GM12801 (cell line): ENCODE data around the gene UBXN11.

ENCODE experiments used
- TF ChIP-seq, protein P1 (sequence below): IDR thresholded peaks from one replicate; pipeline ENCODE4 v1.5.1; 2011; ENCODE audit warnings: control low read depth; ENCODE audit not compliant: insufficient read length; ENCODE audit errors: extremely low read depth

Gene UBXN11

DNA sequence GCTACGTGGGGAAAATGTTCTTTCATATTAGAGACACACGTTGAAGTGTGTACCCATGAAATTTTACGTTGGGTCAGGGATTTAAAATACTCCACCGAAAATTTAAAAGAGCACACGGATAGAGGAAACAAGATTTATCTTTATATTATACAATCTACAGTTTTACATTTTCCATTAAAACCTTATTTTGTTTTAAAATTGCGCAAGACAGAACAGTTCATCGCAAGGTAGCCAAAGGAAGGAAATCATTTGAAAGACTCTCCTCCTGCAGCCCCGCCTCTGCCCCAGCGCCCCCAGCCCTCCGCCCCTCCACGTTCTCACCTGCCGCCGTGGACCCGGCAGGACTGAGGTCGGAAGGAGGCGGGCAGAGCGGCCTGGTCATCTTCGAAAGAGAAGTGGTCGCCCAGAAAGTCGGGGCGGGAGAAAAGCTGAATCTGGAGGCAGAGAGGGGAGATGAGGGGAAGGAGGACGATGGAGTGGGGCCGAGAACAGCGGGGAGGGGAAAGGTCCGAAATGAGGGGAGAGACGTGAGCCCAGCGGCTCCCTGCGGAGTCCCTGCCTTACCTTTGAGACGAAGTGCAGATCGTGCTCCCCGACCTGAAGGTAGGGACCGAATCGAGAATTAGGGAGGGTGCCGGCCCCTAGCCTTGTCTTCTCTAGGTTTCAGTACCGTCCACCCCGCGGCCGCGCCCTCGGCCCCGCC lies 29.5 kb upstream of the UBXN11 start:
- TF ChIP-seq, protein P1, sequence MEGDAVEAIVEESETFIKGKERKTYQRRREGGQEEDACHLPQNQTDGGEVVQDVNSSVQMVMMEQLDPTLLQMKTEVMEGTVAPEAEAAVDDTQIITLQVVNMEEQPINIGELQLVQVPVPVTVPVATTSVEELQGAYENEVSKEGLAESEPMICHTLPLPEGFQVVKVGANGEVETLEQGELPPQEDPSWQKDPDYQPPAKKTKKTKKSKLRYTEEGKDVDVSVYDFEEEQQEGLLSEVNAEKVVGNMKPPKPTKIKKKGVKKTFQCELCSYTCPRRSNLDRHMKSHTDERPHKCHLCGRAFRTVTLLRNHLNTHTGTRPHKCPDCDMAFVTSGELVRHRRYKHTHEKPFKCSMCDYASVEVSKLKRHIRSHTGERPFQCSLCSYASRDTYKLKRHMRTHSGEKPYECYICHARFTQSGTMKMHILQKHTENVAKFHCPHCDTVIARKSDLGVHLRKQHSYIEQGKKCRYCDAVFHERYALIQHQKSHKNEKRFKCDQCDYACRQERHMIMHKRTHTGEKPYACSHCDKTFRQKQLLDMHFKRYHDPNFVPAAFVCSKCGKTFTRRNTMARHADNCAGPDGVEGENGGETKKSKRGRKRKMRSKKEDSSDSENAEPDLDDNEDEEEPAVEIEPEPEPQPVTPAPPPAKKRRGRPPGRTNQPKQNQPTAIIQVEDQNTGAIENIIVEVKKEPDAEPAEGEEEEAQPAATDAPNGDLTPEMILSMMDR: no peak

DNA sequence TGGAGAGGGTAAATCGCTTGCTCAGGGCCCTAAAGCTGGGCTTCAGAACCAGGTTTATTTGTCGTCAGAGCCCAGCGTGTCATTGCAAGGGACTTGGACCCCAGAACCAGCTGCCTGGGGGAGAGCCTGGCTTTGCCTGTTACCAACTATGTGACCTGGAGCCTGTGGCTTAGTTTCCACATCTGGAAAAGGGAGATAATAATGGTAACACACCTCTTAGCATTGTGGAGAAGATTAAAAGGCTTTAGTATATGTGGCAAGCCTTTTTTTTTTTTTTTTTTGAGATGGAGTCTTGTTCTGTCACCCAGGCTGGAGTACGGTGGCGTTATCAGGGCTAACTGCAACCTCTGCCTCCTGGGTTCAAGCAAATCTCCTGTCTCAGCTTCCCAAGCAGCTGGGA lies 23.8 kb upstream of the UBXN11 start:
- TF ChIP-seq, protein P1: no peak

DNA sequence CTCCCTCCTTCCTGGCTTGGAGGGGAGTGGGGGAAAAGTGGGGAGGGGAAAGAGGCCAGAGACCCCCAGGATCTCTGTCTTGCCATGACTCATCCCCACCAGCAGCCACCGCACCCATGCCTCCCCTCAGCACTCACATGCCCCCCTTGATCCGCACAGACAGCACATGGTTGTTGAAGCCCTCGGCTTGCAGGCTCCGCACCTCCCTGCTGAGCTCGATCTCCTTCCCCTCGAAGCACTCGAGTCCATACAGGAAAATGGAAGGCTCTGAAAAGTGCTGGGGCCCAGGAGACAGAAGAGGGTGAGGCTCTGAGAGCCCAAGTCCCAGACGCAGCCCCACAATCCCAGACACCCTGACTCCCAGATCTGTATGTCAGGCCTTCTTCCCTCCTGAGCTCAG lies 22.2 kb upstream of the UBXN11 start:
- TF ChIP-seq, protein P1: no peak

DNA sequence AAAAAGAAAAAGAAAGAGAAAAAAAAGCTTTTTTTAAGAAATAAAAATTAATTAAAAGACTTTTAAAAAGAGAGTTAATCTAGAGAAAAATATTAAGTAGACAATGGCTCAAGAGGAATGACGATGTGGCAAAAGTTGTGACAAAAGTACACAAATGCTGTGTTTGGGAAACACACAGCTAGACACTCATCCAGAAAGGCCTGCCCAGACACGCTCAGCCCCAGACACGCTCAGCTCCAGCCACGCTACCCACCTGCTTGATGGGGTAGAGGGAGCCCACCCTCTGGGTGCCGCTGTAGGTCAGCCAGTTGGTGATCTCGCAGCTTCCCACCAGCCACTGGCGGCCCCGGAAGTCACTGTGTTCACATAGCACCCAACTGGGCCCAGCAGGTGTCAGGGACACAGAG lies 21.5 kb upstream of the UBXN11 start:
- TF ChIP-seq, protein P1: no peak

DNA sequence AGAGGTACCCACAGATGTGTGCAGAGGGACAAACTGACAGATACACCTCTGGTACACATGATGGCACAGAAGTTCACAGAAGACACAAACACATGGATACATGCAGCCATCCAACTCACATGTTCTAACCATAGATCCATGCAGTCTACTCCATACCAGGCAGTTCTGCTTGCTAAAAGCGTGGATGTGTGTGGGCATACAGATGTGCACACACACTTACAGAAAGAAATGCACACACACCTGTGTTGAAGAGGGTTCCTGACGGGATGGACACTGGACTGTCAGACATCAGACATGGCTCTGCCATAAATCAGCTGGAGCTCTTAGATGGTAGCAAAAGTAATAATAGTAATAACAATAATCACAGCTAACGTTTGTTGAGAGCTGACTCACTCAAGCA lies 18.1 kb upstream of the UBXN11 start:
- TF ChIP-seq, protein P1: no peak

DNA sequence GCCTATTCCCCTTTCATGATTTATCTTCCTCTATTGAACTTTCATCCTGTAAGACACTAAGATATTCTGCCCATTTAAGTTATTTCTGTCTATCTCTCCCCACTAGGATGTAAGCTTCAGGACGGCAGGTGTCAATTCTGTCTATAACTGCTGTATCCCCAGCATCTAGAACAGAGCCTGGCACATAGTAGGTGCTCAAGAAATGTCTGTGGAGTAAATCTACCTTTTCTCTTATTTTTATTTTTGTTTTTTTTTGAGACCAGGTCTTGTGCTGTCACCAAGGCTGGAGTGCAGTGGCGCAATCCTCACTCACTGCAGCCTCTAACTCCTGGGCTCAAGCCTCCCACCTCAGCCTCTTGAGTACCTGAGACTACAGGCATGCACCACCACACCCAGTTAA lies 16.9 kb upstream of the UBXN11 start:
- TF ChIP-seq, protein P1: no peak

DNA sequence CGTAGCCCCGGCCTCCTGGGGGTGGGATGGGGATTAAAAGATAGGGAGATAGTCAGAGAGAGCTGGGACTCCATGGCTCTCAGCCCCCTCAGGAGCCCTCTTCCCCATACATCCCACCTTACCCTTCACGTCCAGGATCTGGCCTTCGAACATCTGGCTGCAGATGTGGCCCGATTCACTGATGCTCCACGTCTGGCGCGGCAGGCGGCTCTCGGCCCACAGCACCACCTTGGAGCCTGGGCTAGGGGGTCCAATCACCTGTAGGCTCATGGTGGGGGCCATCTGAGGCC lies 15.6 kb upstream of the UBXN11 start:
- TF ChIP-seq, protein P1: no peak
